Fibroblast of lung (primary cell): ENCODE data around the gene DNER. TPM values are rescaled to one million over a fixed set of nuclear protein-coding genes. Genes with fewer than 3 reads are reported as not detected.
A peak's percentile ranks its signal among the peaks of the same experiment; 100 is the strongest.

Experiments used
- DNase-seq, 2 donors: peaks; one replicate each; pipeline versions ENCODE4 v3.0.0 to v3.0.0-alpha.2; 2010; ENCODE audit warnings: low read depth in 2 of 2
- H2AFZ ChIP-seq: 2 replicates; pipeline ENCODE4 v1.5.1; 2012; ENCODE audit warnings: low read length, control low read depth, inconsistent platforms
- H3K27ac ChIP-seq: 2 replicates; pipeline ENCODE4 v1.5.1; 2011; ENCODE audit warnings: low read length, control low read depth; ENCODE audit not compliant: insufficient read depth
- H3K27me3 ChIP-seq: 2 replicates; pipeline ENCODE4 v1.5.1; 2011; ENCODE audit warnings: mild to moderate bottlenecking, low read length; ENCODE audit not compliant: control insufficient read depth, insufficient read depth
- H3K36me3 ChIP-seq: 2 replicates; pipeline ENCODE4 v1.5.1; 2011; ENCODE audit warnings: low read length; ENCODE audit not compliant: control insufficient read depth, insufficient read depth
- H3K4me1 ChIP-seq: 2 replicates; pipeline ENCODE4 v1.5.1; 2011; ENCODE audit warnings: low read length; ENCODE audit not compliant: control insufficient read depth, insufficient read depth; ENCODE audit errors: extremely low read depth
- H3K4me2 ChIP-seq: 2 replicates; pipeline ENCODE4 v1.5.1; 2011; ENCODE audit warnings: low read length, control low read depth; ENCODE audit not compliant: insufficient read depth; ENCODE audit errors: extremely low read depth
- H3K4me3 ChIP-seq, 4 experiments: fragments of 200-600 bp in 1 of 4; sonication (generic) in 1 of 4; replicated peaks in 1 of 4; 2 replicates each; pipeline ENCODE4 v1.5.1; 2011 to 2016; ENCODE audit warnings: low read length in 4 of 4, low read depth in 3 of 4, mild to moderate bottlenecking in 3 of 4, control low read depth in 2 of 4, inconsistent platforms in 1 of 4, mixed read lengths in 1 of 4; ENCODE audit not compliant: insufficient read depth in 1 of 4; ENCODE audit errors: control extremely low read depth in 1 of 4
- H3K79me2 ChIP-seq: 2 replicates; pipeline ENCODE4 v1.5.1; 2012; ENCODE audit warnings: mild to moderate bottlenecking, low read length, inconsistent platforms; ENCODE audit not compliant: control insufficient read depth, insufficient read depth
- H3K9ac ChIP-seq: 2 replicates; pipeline ENCODE4 v1.5.1; 2011; ENCODE audit warnings: mild to moderate bottlenecking, low read length, control low read depth; ENCODE audit not compliant: insufficient read depth
- H3K9me3 ChIP-seq: 2 replicates; pipeline ENCODE4 v1.5.1; 2012; ENCODE audit warnings: low read depth, low read length; ENCODE audit not compliant: control insufficient read depth, insufficient read depth
- H4K20me1 ChIP-seq: 2 replicates; pipeline ENCODE4 v1.5.1; 2011; ENCODE audit warnings: low read length; ENCODE audit not compliant: control insufficient read depth, insufficient read depth; ENCODE audit errors: extremely low read depth
- CTCF ChIP-seq, 2 donors: IDR thresholded peaks in 1 of 2; conservative IDR thresholded peaks in 1 of 2; 1 replicate in 1 of 2; 2 replicates in 1 of 2; pipeline ENCODE4 v1.5.1; 2011 to 2012; ENCODE audit warnings: low read length in 2 of 2, control low read depth in 1 of 2, inconsistent platforms in 1 of 2, low read depth in 1 of 2, mild to moderate bottlenecking in 1 of 2
- EZH2 ChIP-seq: IDR thresholded peaks from 2 replicates; pipeline ENCODE4 v1.5.1; 2012; ENCODE audit warnings: low read length, control low read depth, mild to moderate bottlenecking; ENCODE audit errors: missing control alignments
- polyA plus RNA-seq, 2 donors: library from polyadenylated mRNA; depleted of rRNA in 1 of 2; stranded (reverse) in 1 of 2; unstranded in 1 of 2; fragments of >200 nt; gene quantifications; 2 replicates each; pipeline ENCODE4 v1.2.1, GENCODE V29; 2011 to 2012; ENCODE audit warnings: missing spikeins in 1 of 2
- total RNA-seq: library from RNA; depleted of rRNA; stranded (reverse); fragments of >200 nt; gene quantifications from 2 replicates; pipeline ENCODE4 v1.2.1, GENCODE V29; 2014

Gene DNER
- total and polyA plus RNA-seq, 2 donors (not counting 1 experiment from before 2014, with no cell fraction given): 0.33 to 0.43 TPM

GRCh38 chr2:229553091-229553490 lies 161.3 kb downstream of the DNER start:
- no peaks in the 10 kb centered on the region for H3K36me3 ChIP-seq
- no peak overlapping the region for H3K4me2 ChIP-seq
- peak; percentile 15 to 86 for DNase-seq
- H3K4me1 ChIP-seq: no peaks in the 10 kb centered on the region
- H2AFZ ChIP-seq: no peak overlapping the region
- no peaks in the 10 kb centered on the region for H3K27me3 ChIP-seq
- no peak overlapping the region for H3K27ac ChIP-seq
- no peaks in the 10 kb centered on the region for H3K9me3 ChIP-seq
- H3K79me2 ChIP-seq: no peaks in the 10 kb centered on the region
- H3K9ac ChIP-seq: no peak overlapping the region
- H4K20me1 ChIP-seq: no peaks in the 10 kb centered on the region
- no peak overlapping the region for H3K4me3 ChIP-seq
- TF ChIP-seq CTCF (conservative IDR thresholded peaks at IDR 0.05 in 1 of 2, IDR thresholded peaks at IDR 0.05 in 1 of 2; ENCODE audit: low read depth in 1 of 2, low read length in 2 of 2): no peak
- TF ChIP-seq EZH2: no peak

GRCh38 chr2:229543176-229543873 lies 171.0 kb downstream of the DNER start:
- Histone ChIP-seq H4K20me1 (no peaks in the 10 kb centered on the region), H3K4me3 (no peak overlapping the region), H3K9me3 (no peaks in the 10 kb centered on the region), H3K27me3 (no peaks in the 10 kb centered on the region), H3K4me1 (no peaks in the 10 kb centered on the region), H3K27ac (no peak overlapping the region), H3K36me3 (no peaks in the 10 kb centered on the region), H3K9ac (no peak overlapping the region), H2AFZ (no peak overlapping the region), H3K4me2 (no peak overlapping the region), H3K79me2 (no peaks in the 10 kb centered on the region)
- no peak for TF ChIP-seq EZH2
- TF ChIP-seq CTCF (conservative IDR thresholded peaks at IDR 0.05 in 1 of 2, IDR thresholded peaks at IDR 0.05 in 1 of 2; ENCODE audit: low read depth in 1 of 2, low read length in 2 of 2): no peak
- no peak for DNase-seq

- H3K4me2 ChIP-seq: no peak overlapping the region
- H3K36me3 ChIP-seq: no peaks in the 10 kb centered on the region
- TF ChIP-seq CTCF (conservative IDR thresholded peaks at IDR 0.05 in 1 of 2, IDR thresholded peaks at IDR 0.05 in 1 of 2; ENCODE audit: low read depth in 1 of 2, low read length in 2 of 2) (no peak), EZH2 (no peak)
- no peak overlapping the region for H2AFZ ChIP-seq
- DNase-seq: peak in 1 of 2 donors; percentile 89
- H4K20me1 ChIP-seq: no peaks in the 10 kb centered on the region
- H3K4me1 ChIP-seq: no peaks in the 10 kb centered on the region
- H3K9ac ChIP-seq: no peak overlapping the region
- no peaks in the 10 kb centered on the region for H3K27me3 ChIP-seq
- H3K79me2 ChIP-seq: no peaks in the 10 kb centered on the region
- no peak overlapping the region for H3K27ac ChIP-seq
- H3K4me3 ChIP-seq: no peak overlapping the region
- H3K9me3 ChIP-seq: no peaks in the 10 kb centered on the region
Measured at GRCh38 chr2:229539628-229540027, 174.7 kb downstream of the DNER start.
